Effector memory CD4-positive, alpha-beta T cell (primary cell): ENCODE measurements around the gene NAA15.
"Not testable (repeated sequence)": the region's sequence is repeated elsewhere in the genome, so short reads cannot be mapped to it uniquely, and the experiment has no call there.

Experiments
- DNase-seq, 3 donors: peaks; one replicate each; pipeline ENCODE4 v3.0.0-alpha.2; 2020
- H3K27ac ChIP-seq: 2 replicates; pipeline ENCODE4 v1.7.0; 2013; ENCODE audit warnings: mild to moderate bottlenecking, low read length, moderate library complexity; ENCODE audit not compliant: insufficient read depth, poor library complexity, severe bottlenecking
- H3K27me3 ChIP-seq: replicated peaks from 2 replicates; pipeline ENCODE4 v1.7.0; 2013; ENCODE audit warnings: mild to moderate bottlenecking, low read length; ENCODE audit not compliant: insufficient read depth, control insufficient read depth, poor library complexity, severe bottlenecking
- H3K36me3 ChIP-seq: 2 replicates; pipeline ENCODE4 v1.7.0; 2013; ENCODE audit warnings: mild to moderate bottlenecking, low read length, moderate library complexity; ENCODE audit not compliant: control insufficient read depth, insufficient read depth
- H3K4me1 ChIP-seq: 2 replicates; pipeline ENCODE4 v1.7.0; 2013; ENCODE audit warnings: low read length, mild to moderate bottlenecking; ENCODE audit not compliant: control insufficient read depth, insufficient read depth, poor library complexity, severe bottlenecking
- H3K4me3 ChIP-seq: 2 replicates; pipeline ENCODE4 v1.7.0; 2013; ENCODE audit warnings: low read length, low read depth, mild to moderate bottlenecking; ENCODE audit not compliant: insufficient read depth, poor library complexity, severe bottlenecking
- H3K9me3 ChIP-seq: 2 replicates; pipeline ENCODE4 v1.7.0; 2013; ENCODE audit warnings: mild to moderate bottlenecking, low read length, moderate library complexity; ENCODE audit not compliant: control insufficient read depth

The NAA15 gene

DNA sequence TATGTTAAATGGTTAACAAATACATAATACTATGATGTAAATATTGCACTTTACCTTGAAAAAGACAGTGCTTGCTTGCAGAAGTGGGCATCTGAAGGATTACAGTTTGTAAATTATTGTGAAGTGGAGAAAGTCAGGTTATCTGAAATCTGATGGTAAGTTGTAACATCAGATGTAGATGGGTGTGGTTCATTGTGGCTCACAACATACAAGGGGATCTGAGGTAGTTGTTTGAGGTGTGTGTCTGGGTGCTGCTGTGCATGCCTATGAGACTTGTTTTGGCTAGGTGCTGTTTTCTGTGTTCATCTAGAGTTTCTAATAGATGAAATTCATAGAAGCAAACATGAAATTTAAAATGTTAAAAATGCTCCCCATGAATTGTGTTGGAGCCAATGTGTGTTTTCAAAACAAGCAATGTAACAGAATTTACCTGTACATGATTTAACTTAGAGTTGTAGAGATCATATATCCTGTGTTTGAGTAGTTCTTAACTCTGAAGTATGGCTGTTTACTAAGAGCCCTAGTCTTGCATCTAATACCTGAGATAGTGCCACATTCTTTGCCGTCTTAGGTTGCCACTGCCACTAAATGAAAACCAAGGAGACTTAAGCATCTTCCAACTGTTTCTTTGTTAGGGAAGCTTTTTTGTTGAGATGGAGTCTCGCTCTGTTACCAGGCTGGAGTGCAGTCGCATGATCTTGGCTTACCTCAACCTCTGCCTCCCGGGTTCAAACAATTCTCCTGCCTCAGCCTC lies 12.9 kb downstream of the NAA15 start:
- Histone ChIP-seq H3K9me3 (no peaks in the 10 kb centered on the region), H3K27ac (peak overlapping the region; percentile 24), H3K4me3 (no peak overlapping the region), H3K27me3 (no peaks in the 10 kb centered on the region), H3K36me3 (no peaks in the 10 kb centered on the region), H3K4me1 (peaks cover 17% of the 10 kb centered on the region)
- no peak for DNase-seq

DNA sequence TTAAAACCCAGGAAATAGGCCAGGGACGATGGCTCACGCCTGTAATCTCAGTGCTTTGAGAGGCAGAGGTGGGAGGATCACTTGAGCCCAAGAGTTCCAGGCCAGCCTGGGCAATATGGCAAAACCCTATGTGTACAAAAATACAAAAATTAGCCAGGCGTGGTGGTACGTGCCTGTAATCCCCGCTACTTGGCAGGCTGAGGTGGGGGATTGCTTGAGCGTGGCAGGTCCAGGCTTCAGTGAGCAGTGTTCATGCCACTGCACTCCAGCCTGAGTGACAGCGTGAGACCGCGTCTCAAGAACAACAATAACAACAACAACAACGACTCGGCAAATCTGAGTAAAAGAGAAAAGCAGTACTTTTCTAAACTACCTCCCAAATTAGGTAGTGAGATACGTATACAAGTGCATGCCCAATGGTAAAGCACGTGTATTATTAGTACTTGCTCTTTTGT lies 13.9 kb downstream of the NAA15 start:
- Histone ChIP-seq H3K4me3 (no peak overlapping the region), H3K9me3 (no peaks in the 10 kb centered on the region), H3K27ac (no peak overlapping the region), H3K36me3 (no peaks in the 10 kb centered on the region), H3K4me1 (peaks cover 21% of the 10 kb centered on the region), H3K27me3 (no peaks in the 10 kb centered on the region)
- no peak for DNase-seq

DNA sequence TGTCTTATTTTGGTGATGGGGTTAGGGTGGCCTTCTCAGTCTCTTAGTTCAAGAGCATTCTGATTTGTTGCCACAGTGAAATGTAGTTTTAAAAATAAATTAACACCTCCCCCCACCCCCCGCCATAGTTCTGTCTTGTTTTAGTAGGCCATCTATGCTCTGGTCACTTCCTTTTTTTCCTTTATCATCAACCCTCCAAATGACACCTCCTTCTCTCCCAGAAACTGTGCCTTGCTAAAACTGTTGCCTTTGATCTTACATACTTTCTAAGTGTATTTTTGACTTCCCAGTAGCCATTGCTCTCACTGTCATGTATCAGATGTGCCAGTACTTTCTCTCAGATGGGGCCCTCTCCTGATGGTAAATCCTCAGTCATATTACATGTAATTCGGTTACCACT lies 15.4 kb downstream of the NAA15 start:
- Histone ChIP-seq H3K27me3 (no peaks in the 10 kb centered on the region), H3K4me1 (peaks cover 21% of the 10 kb centered on the region), H3K9me3 (no peaks in the 10 kb centered on the region), H3K27ac (no peak overlapping the region), H3K4me3 (no peak overlapping the region), H3K36me3 (no peaks in the 10 kb centered on the region)
- DNase-seq, result no peak

DNA sequence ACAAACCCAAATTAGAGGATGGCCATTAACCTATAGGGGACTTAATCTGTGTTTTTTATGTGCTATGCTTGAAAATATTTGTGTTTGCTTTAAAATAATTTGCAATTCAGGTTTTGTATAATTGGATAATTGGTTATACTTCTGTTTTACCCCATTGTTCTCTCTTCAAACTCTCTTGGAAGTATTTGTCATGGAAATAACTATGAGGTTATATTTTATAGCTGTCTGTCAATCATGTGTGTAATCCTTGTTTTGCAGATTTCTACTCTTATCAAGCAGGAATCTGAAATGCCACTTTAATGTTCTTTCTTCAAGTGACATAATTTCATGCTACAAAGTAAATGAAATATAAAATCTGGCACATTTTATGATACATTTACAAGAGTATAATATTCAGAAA lies 16.3 kb downstream of the NAA15 start:
- Histone ChIP-seq H3K4me1 (peaks cover 17% of the 10 kb centered on the region), H3K4me3 (no peak overlapping the region), H3K27me3 (no peaks in the 10 kb centered on the region), H3K27ac (no peak overlapping the region), H3K9me3 (no peaks in the 10 kb centered on the region), H3K36me3 (no peaks in the 10 kb centered on the region)
- no peak for DNase-seq

DNA sequence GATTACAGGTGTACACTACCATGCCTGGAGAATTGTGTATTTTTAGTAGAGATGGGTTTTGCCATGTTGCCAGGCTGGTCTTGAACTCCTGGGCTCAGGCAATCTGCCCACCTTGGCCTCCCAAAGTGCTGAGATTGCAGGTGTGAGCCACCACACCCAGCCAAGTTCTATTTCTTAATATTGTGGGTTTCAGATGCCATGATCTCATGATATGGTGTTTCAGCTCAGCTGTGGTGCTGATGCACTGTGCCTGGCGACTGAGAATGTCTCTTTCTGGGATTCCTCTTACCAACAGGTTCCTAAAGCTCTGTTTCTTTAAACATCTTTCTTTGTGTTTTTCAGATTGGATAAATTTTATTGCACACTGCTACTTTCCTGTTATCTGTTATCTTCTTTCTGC lies 18.3 kb downstream of the NAA15 start:
- H3K4me3 ChIP-seq, result no peak overlapping the region
- no peak overlapping the region for H3K27ac ChIP-seq
- H3K27me3 ChIP-seq, result no peaks in the 10 kb centered on the region
- no peak for DNase-seq
- H3K4me1 ChIP-seq, result peaks cover 7% of the 10 kb centered on the region
- no peaks in the 10 kb centered on the region for H3K36me3 ChIP-seq
- no peaks in the 10 kb centered on the region for H3K9me3 ChIP-seq

DNA sequence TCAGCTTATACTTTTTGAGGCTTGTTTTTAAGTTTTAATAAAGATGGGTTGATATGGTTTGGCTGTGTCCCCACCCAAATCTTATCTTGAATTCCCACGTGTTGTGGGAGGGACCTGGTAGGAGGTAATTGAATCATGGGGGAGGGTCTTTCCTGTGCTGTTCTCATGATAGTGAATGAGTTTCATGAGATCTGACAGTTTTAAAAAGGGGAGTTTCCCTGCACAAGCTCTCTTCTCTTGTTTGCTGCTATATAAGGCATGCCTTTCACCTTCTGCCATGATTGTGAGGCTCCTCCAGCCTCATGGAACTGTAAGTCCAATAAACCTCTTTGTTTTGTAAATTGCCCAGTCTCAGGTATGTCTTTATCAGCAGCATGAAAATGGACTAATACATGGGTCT lies 20.8 kb downstream of the NAA15 start:
- H3K4me3 ChIP-seq, DNase-seq: not testable (repeated sequence)

DNA sequence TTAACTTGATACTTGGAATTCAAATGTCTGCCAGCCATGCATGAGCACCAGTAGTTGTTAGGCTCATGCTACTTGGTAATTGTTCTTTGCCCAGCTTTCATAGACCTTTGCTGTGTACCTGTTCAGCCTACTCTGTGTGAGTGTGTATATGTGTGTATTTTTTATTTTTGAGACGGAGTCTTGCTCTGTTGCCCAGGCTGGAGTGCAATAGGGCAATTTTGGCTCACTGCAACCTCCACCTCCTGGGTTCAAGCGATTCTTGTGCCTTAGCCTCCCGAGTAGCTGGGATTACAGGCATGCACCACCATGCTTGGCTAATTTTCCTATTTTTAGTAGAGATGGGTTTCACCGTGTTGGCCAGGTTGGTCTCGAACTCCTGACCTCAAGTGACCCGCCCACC lies 21.2 kb downstream of the NAA15 start:
- not testable (repeated sequence) for H3K9me3 ChIP-seq, H3K4me1 ChIP-seq, H3K36me3 ChIP-seq, DNase-seq, H3K27me3 ChIP-seq, H3K27ac ChIP-seq, H3K4me3 ChIP-seq

More for the DNA sequence above, 20.8 kb downstream of the NAA15 start:
- H3K9me3 ChIP-seq, H3K27ac ChIP-seq, H3K27me3 ChIP-seq, H3K36me3 ChIP-seq, H3K4me1 ChIP-seq: not testable (repeated sequence)

DNA sequence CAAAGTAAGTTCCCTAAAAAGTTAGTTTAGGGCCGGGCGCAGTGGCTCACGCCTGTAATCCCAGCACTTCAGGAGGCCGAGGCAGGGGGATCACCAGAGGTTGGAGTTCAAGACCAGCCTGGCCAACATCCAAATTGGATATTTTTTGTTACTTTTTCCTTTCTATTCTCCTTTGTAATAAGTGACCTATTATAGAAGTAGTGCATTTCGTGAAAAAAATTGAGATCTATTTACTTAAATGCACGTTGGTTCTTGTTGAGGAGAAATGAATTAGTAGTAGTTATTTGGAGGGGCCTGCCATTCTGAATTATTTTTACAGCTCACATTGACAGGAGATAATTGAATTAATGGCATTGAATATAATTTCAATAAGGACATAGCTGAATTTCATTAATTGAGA lies 23.3 kb downstream of the NAA15 start:
- Histone ChIP-seq H3K9me3 (no peaks in the 10 kb centered on the region), H3K27me3 (no peaks in the 10 kb centered on the region), H3K4me1 (peaks cover 5% of the 10 kb centered on the region), H3K4me3 (no peak overlapping the region), H3K36me3 (no peaks in the 10 kb centered on the region), H3K27ac (no peak overlapping the region)
- no peak for DNase-seq

DNA sequence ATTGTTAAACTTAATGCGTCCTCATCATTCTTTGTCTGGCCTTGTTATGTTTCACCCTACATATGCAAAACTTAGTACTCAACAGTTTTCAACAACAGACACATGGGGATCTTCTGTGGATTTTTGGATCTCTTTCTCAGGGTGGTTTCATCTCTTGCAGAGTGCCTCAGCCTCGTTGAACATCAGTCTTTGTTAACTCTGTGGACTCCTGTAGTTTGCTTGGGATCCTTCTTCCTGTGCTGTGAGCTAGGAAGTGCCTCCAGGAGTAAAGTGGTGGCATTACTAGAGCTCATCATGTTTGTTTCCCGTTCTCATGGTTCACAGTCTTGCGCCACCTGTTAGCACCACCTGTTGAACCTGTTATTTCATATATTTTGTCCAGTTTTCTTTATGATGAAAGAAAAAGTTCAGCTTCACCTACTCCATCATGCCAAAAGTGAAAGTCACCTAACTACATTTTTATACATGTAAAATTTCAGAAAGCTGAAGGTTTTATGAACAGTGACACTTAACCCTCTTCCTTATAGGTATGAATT lies 28.4 kb downstream of the NAA15 start:
- no peak overlapping the region for H3K4me3 ChIP-seq
- no peak overlapping the region for H3K27ac ChIP-seq
- no peaks in the 10 kb centered on the region for H3K9me3 ChIP-seq
- no peaks in the 10 kb centered on the region for H3K36me3 ChIP-seq
- DNase-seq, result no peak
- no peaks in the 10 kb centered on the region for H3K27me3 ChIP-seq
- H3K4me1 ChIP-seq, result no peaks in the 10 kb centered on the region

DNA sequence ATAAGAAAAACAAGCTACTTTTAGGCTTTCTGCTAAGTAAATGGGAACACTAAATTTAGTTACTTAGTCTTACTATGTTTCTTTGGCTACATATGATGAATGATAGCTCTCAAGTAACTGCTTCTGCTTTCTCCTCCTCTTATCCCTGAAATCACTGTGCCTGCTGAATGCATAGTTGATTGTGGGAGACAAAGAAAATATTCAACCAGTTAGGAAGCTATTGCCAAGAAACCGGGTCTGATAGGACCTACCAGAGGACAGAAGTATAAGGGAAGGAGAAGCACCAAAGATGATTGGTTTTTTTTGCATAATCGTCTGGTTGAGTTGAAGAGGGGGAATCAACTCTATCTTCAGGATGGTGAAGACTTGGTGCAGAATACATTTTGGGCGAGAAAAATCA lies 29.0 kb downstream of the NAA15 start:
- Histone ChIP-seq H3K4me3 (no peak overlapping the region), H3K27me3 (no peaks in the 10 kb centered on the region), H3K27ac (no peak overlapping the region), H3K36me3 (no peaks in the 10 kb centered on the region), H3K4me1 (no peaks in the 10 kb centered on the region), H3K9me3 (no peaks in the 10 kb centered on the region)
- no peak for DNase-seq
